Colonic mucosa (tissue), 4 donors: ENCODE measurements around the gene MED26. TPM values are rescaled to one million over a fixed set of nuclear protein-coding genes. Genes with fewer than 3 reads are reported as not detected.

Experiments used
- DNase-seq: peaks from one replicate; pipeline ENCODE4 v3.0.0-alpha.2; 2020
- H3K27ac ChIP-seq: fragments of 200-600 bp; one replicate; pipeline ENCODE4 v1.8.0; 2021
- H3K27me3 ChIP-seq: fragments of 200-600 bp; one replicate; pipeline ENCODE4 v1.8.0; 2021
- H3K36me3 ChIP-seq: fragments of 200-600 bp; one replicate; pipeline ENCODE4 v1.8.0; 2021
- H3K4me1 ChIP-seq: fragments of 200-600 bp; one replicate; pipeline ENCODE4 v1.8.0; 2021; ENCODE audit warnings: mild to moderate bottlenecking
- H3K4me3 ChIP-seq: fragments of 200-600 bp; one replicate; pipeline ENCODE4 v1.8.0; 2021
- H3K9ac ChIP-seq, 2 donors: one replicate each; pipeline ENCODE4 v1.7.0; 2013; ENCODE audit warnings: control low read depth in 2 of 2, low read depth in 2 of 2, low read length in 2 of 2
- H3K9me3 ChIP-seq: fragments of 200-600 bp; one replicate; pipeline ENCODE4 v1.8.0; 2021
- CTCF ChIP-seq: fragments of 200-600 bp; IDR thresholded peaks from one replicate; pipeline ENCODE4 v1.8.0; 2022; ENCODE audit warnings: antibody characterized with exemption, mild to moderate bottlenecking
- intact Hi-C: fragments of 100-400 bp; cut with DNase I; formaldehyde crosslinking; loops from one replicate; pipeline ENCODE4 v1.14.1; 2022
- total RNA-seq, 2 donors: library from RNA; stranded (reverse); fragmentation: NEBNext Ultra II Directional in 1 of 2; extraction: Animal tissue kit (Norgen Biotek cat#: 25700) in 1 of 2; gene quantifications; one replicate each; pipeline ENCODE4 v1.2.1, GENCODE V29; 2021
- donor health status: healthy.
- donor health status: DM: no; HTN: no; CAD: no.
- donor health status: DM: no; HTN: no; CAD: no.

The MED26 gene
- total RNA-seq, 2 donors from 2014 or later = 10.0 to 11.9 TPM

GRCh38 chr19:16624236-16624635 is 3.8 kb downstream of the MED26 start:
- H3K9ac ChIP-seq = no peak overlapping the region
- H3K36me3 ChIP-seq = peaks cover 3% of the 10 kb centered on the region
- DNase-seq = no peak
- TF ChIP-seq CTCF = no peak
- H3K4me1 ChIP-seq = no peaks in the 10 kb centered on the region
- intact Hi-C loops = no loop called here
- no peak overlapping the region for H3K4me3 ChIP-seq
- H3K9me3 ChIP-seq = no peaks in the 10 kb centered on the region
- H3K27ac ChIP-seq = no peak overlapping the region
- no peaks in the 10 kb centered on the region for H3K27me3 ChIP-seq

GRCh38 chr19:16623576-16623975 is 4.4 kb downstream of the MED26 start:
- Histone ChIP-seq H3K36me3 (peaks cover 3% of the 10 kb centered on the region), H3K27me3 (no peaks in the 10 kb centered on the region), H3K9me3 (no peaks in the 10 kb centered on the region), H3K9ac (no peak overlapping the region), H3K4me1 (no peaks in the 10 kb centered on the region), H3K27ac (no peak overlapping the region), H3K4me3 (no peak overlapping the region)
- DNase-seq = no peak
- TF ChIP-seq CTCF = no peak
- intact Hi-C loops = no loop called here

- H3K27ac ChIP-seq = no peak overlapping the region
- peaks cover 3% of the 10 kb centered on the region for H3K36me3 ChIP-seq
- no peak overlapping the region for H3K9ac ChIP-seq
- H3K27me3 ChIP-seq = no peaks in the 10 kb centered on the region
- H3K4me1 ChIP-seq = no peaks in the 10 kb centered on the region
- DNase-seq = no peak
- H3K9me3 ChIP-seq = no peaks in the 10 kb centered on the region
- intact Hi-C loops = no loop called here
- H3K4me3 ChIP-seq = no peak overlapping the region
- no peak for TF ChIP-seq CTCF
Observed at GRCh38 chr19:16623066-16623465, 4.9 kb downstream of the MED26 start.

- Histone ChIP-seq H3K27ac (no peak overlapping the region), H3K9ac (no peak overlapping the region), H3K27me3 (no peaks in the 10 kb centered on the region), H3K4me1 (no peaks in the 10 kb centered on the region), H3K9me3 (no peaks in the 10 kb centered on the region), H3K36me3 (peaks cover 3% of the 10 kb centered on the region), H3K4me3 (no peak overlapping the region)
- no peak for DNase-seq
- intact Hi-C loops = no loop called here
- TF ChIP-seq CTCF = no peak
Observed at GRCh38 chr19:16621165-16621800, 6.7 kb downstream of the MED26 start.

GRCh38 chr19:16620584-16620983 is 7.4 kb downstream of the MED26 start:
- Histone ChIP-seq H3K36me3 (peaks cover 3% of the 10 kb centered on the region), H3K4me1 (no peaks in the 10 kb centered on the region), H3K9me3 (no peaks in the 10 kb centered on the region), H3K4me3 (no peak overlapping the region), H3K27me3 (no peaks in the 10 kb centered on the region), H3K27ac (no peak overlapping the region), H3K9ac (no peak overlapping the region)
- intact Hi-C loops = no loop called here
- DNase-seq = no peak
- TF ChIP-seq CTCF = no peak
